CD14-positive monocyte (primary cell): ENCODE measurements around the gene GRIK2. TPM values are rescaled to one million over a fixed set of nuclear protein-coding genes. Genes with fewer than 3 reads are reported as not detected.

Experiments
- DNase-seq, 3 donors: peaks; one replicate each; pipeline ENCODE4 v3.0.0-alpha.2; 2011 to 2022
- H2AFZ ChIP-seq: 2 replicates; pipeline ENCODE4 v1.6.0; 2012; ENCODE audit warnings: mild to moderate bottlenecking, low read depth, low read length, inconsistent platforms; ENCODE audit not compliant: insufficient read depth, poor library complexity, severe bottlenecking
- H3K27ac ChIP-seq, 2 donors: 1 replicate in 1 of 2; 2 replicates in 1 of 2; pipeline ENCODE4 v1.5.1; 2012 to 2013; ENCODE audit warnings: low read length in 2 of 2, control low read depth in 1 of 2, inconsistent platforms in 1 of 2, low read depth in 1 of 2, mild to moderate bottlenecking in 1 of 2
- H3K27me3 ChIP-seq, 2 donors: one replicate each; pipeline versions ENCODE4 v1.6.0 to v1.6.1; 2011 to 2013; ENCODE audit warnings: low read length in 2 of 2; ENCODE audit not compliant: control insufficient read depth in 2 of 2, insufficient read depth in 2 of 2
- H3K36me3 ChIP-seq, 2 donors: replicated peaks in 1 of 2; 1 replicate in 1 of 2; 2 replicates in 1 of 2; pipeline versions ENCODE4 v1.5.1 to v1.6.1; 2012 to 2013; ENCODE audit warnings: low read length in 2 of 2, control low read depth in 1 of 2, inconsistent platforms in 1 of 2, mild to moderate bottlenecking in 1 of 2; ENCODE audit not compliant: insufficient read depth in 2 of 2, control insufficient read depth in 1 of 2
- H3K4me1 ChIP-seq, 2 donors: 1 replicate in 1 of 2; 2 replicates in 1 of 2; pipeline versions ENCODE4 v1.5.1 to v1.6.1; 2012 to 2013; ENCODE audit warnings: low read length in 2 of 2, control low read depth in 1 of 2, inconsistent platforms in 1 of 2, mild to moderate bottlenecking in 1 of 2, moderate library complexity in 1 of 2; ENCODE audit not compliant: insufficient read depth in 2 of 2, control insufficient read depth in 1 of 2
- H3K4me2 ChIP-seq: replicated peaks from 2 replicates; pipeline ENCODE3; 2012; ENCODE audit warnings: low read length, moderate library complexity, mild to moderate bottlenecking; ENCODE audit not compliant: poor library complexity, severe bottlenecking; ENCODE audit errors: extremely low read depth
- H3K4me3 ChIP-seq, 3 experiments: fragments of 200-600 bp in 1 of 3; sonication (generic) in 1 of 3; replicated peaks in 1 of 3; 1 replicate in 2 of 3; 2 replicates in 1 of 3; pipeline ENCODE4 v1.5.1; 2011 to 2013; ENCODE audit warnings: low read length in 3 of 3, mild to moderate bottlenecking in 3 of 3, control low read depth in 2 of 3, low read depth in 2 of 3, inconsistent platforms in 1 of 3, moderate library complexity in 1 of 3
- H3K79me2 ChIP-seq: 2 replicates; pipeline ENCODE4 v1.6.0; 2012; ENCODE audit warnings: mild to moderate bottlenecking, control low read depth, inconsistent platforms, low read length, moderate library complexity; ENCODE audit not compliant: insufficient read depth
- H3K9ac ChIP-seq: 2 replicates; pipeline ENCODE4 v1.6.0; 2017; ENCODE audit warnings: low read length, mild to moderate bottlenecking; ENCODE audit not compliant: insufficient read depth, poor library complexity, severe bottlenecking
- H3K9me3 ChIP-seq, 2 donors: replicated peaks in 1 of 2; 1 replicate in 1 of 2; 2 replicates in 1 of 2; pipeline versions ENCODE4 v1.5.1 to v1.6.1; 2012 to 2013; ENCODE audit warnings: low read length in 2 of 2, control low read depth in 1 of 2; ENCODE audit not compliant: control insufficient read depth in 1 of 2, insufficient read depth in 1 of 2
- H4K20me1 ChIP-seq: 2 replicates; pipeline ENCODE4 v1.6.0; 2012; ENCODE audit warnings: mild to moderate bottlenecking, low read length, control low read depth, moderate library complexity; ENCODE audit not compliant: insufficient read depth
- H3K27ac Mint-ChIP-seq, 7 donors: one replicate each; pipeline ENCODE4 v1.8.0; 2020; ENCODE audit warnings: mild to moderate bottlenecking in 7 of 7, mixed read lengths in 7 of 7, moderate library complexity in 6 of 7, inconsistent platforms in 2 of 7
- H3K27me3 Mint-ChIP-seq, 3 donors: one replicate each; pipeline ENCODE4 v1.8.0; 2021 to 2022; ENCODE audit warnings: low read depth in 3 of 3, mild to moderate bottlenecking in 3 of 3, mixed read lengths in 3 of 3, moderate library complexity in 3 of 3, inconsistent platforms in 1 of 3
- H3K36me3 Mint-ChIP-seq, 2 donors: one replicate each; pipeline ENCODE4 v1.8.0; 2020; ENCODE audit warnings: mixed read lengths in 2 of 2, inconsistent platforms in 1 of 2, mild to moderate bottlenecking in 1 of 2
- H3K4me1 Mint-ChIP-seq: one replicate; pipeline ENCODE4 v1.8.0; 2020; ENCODE audit warnings: mild to moderate bottlenecking, mixed read lengths
- H3K4me3 Mint-ChIP-seq, 2 donors: one replicate each; pipeline ENCODE4 v1.8.0; 2020; ENCODE audit warnings: mild to moderate bottlenecking in 2 of 2, mixed read lengths in 2 of 2, moderate library complexity in 1 of 2
- H3K9me3 Mint-ChIP-seq, 7 donors: one replicate each; pipeline ENCODE4 v1.8.0; 2020 to 2022; ENCODE audit warnings: mixed read lengths in 7 of 7, mild to moderate bottlenecking in 6 of 7, moderate library complexity in 6 of 7, inconsistent platforms in 2 of 7
- WGBS: methylation state at CpG from one replicate; pipeline ENCODE4 v1.1.5; 2013; ENCODE audit warnings: missing lambda C conversion rate; ENCODE audit not compliant: insufficient coverage; 5-methylcytosine and 5-hydroxymethylcytosine counted together
- intact Hi-C, 2 donors: fragments of 100-400 bp; cut with micrococcal nuclease; formaldehyde crosslinking; loops; one replicate each; pipeline versions ENCODE4 v1.15.0 to v1.15.1; 2023
- polyA plus RNA-seq, 3 donors: library from polyadenylated mRNA; depleted of rRNA in 1 of 3; unstranded in 2 of 3; stranded (reverse) in 1 of 3; fragments of 300-500 nt in 2 of 3; fragments of >200 nt in 1 of 3; fragmentation: Illumina TruSeq in 2 of 3; gene quantifications; 1 replicate in 2 of 3; 2 replicates in 1 of 3; pipeline ENCODE4 v1.2.3, GENCODE V29; 2012 to 2021
- TF ChIP-seq, protein P1 (sequence below): fragments of 200-600 bp; IDR thresholded peaks from one replicate; pipeline ENCODE4 v1.8.0; 2022; ENCODE audit warnings: antibody characterized with exemption, mild to moderate bottlenecking

GRIK2 gene
- polyA plus RNA-seq, 3 donors: not detected

DNA sequence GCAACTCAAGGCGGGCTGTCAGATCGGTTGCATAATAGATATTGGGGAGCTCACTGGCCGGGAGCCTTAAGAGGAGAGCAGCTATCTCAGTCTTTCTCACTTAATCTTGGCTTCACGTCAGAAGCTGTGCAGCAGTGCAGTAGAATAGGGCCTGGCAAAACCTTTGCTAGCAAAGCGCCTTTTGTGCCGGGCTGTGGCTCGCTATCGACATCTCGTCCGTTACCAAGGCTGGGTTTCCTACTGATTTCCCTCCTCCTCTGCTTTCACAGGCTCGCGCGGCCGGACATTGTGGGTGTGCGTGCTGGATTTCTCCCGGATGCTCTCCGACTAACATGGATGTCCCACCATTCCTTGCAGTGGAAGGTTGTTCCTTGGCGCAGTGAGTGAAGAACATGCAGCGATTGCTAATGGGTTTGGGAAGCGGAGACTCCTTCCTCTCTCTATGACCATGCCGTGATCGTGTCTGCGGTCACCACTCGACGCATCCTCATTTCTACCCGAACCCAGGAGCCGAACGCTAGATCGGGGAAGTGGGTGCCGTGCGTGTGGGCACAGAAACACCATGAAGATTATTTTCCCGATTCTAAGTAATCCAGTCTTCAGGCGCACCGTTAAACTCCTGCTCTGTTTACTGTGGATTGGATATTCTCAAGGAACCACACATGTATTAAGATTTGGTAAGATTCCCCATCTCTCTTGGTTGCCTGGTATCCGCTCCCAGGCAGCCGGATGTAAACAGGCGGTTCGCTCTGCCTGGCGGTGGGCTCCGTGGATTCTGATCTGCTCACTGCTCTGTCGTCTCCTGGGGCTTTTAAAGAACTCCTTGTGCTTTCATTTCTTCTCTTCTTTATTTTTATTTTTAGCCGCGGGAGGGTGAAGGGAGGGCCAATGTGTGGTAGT lies 5.5 kb downstream of the GRIK2 start:
- Mint-ChIP-seq H3K27ac (no peak overlapping the region), H3K4me1 (no peaks in the 10 kb centered on the region), H3K4me3 (peak overlapping the region in 1 of 2 donors; percentile 65), H3K36me3 (no peaks in the 10 kb centered on the region), H3K9me3 (peaks cover 2 to 22% (median 12%) of the 10 kb centered on the region in 7 donors), H3K27me3 (peaks cover 55 to 82% (median 66%) of the 10 kb centered on the region in 3 donors)
- TF ChIP-seq, protein P1, sequence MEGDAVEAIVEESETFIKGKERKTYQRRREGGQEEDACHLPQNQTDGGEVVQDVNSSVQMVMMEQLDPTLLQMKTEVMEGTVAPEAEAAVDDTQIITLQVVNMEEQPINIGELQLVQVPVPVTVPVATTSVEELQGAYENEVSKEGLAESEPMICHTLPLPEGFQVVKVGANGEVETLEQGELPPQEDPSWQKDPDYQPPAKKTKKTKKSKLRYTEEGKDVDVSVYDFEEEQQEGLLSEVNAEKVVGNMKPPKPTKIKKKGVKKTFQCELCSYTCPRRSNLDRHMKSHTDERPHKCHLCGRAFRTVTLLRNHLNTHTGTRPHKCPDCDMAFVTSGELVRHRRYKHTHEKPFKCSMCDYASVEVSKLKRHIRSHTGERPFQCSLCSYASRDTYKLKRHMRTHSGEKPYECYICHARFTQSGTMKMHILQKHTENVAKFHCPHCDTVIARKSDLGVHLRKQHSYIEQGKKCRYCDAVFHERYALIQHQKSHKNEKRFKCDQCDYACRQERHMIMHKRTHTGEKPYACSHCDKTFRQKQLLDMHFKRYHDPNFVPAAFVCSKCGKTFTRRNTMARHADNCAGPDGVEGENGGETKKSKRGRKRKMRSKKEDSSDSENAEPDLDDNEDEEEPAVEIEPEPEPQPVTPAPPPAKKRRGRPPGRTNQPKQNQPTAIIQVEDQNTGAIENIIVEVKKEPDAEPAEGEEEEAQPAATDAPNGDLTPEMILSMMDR: no peak
- DNase-seq: no peak
- no peaks in the 10 kb centered on the region for H3K4me1 ChIP-seq
- 5% methylated on average over 28 of the region's 43 CpGs for WGBS
- H3K36me3 ChIP-seq: no peaks in the 10 kb centered on the region
- H4K20me1 ChIP-seq: no peaks in the 10 kb centered on the region
- intact Hi-C loops: no loop called here
- H3K27ac ChIP-seq: no peak overlapping the region
- no peak overlapping the region for H3K4me3 ChIP-seq
- no peak overlapping the region for H3K9ac ChIP-seq
- no peak overlapping the region for H2AFZ ChIP-seq
- no peaks in the 10 kb centered on the region for H3K79me2 ChIP-seq
- H3K27me3 ChIP-seq: peaks cover 56 to 85% of the 10 kb centered on the region in 2 donors
- peaks cover 16 to 29% of the 10 kb centered on the region in 2 donors for H3K9me3 ChIP-seq
- H3K4me2 ChIP-seq: no peak overlapping the region

DNA sequence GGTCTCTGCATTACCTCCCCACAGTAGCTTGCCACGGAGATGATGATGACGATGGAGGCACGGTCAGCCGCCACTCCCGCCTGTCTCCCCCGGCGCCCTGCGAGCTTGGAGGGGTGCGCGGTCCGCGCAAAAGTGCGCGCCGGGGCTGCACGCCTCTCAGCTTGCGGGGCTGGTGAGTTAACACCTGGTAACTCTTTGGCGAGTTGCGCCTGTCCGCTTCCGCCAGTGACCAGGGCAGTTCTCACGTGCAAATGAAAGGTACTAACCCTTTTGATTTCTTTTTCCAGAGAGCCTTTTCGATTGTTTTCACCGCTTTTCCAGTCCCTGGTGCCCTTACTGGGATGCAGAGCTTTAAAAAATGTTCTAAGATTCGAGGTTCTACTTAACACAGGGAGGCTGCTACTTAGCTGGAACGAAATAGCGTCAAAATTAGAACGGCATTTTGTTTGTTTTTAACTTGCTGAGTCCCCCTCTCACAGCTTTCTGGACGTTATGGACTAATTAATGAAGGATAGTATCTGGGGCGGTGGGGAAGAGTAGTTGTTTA lies 6.2 kb downstream of the GRIK2 start:
- Histone ChIP-seq H3K27me3 (peaks cover 49 to 85% of the 10 kb centered on the region in 2 donors), H3K36me3 (no peaks in the 10 kb centered on the region), H3K27ac (no peak overlapping the region), H3K4me3 (no peak overlapping the region), H3K4me1 (no peaks in the 10 kb centered on the region), H3K79me2 (no peaks in the 10 kb centered on the region), H2AFZ (no peak overlapping the region), H3K9ac (no peak overlapping the region), H4K20me1 (no peaks in the 10 kb centered on the region), H3K4me2 (no peak overlapping the region), H3K9me3 (peaks cover 16 to 29% of the 10 kb centered on the region in 2 donors)
- Mint-ChIP-seq H3K27ac (no peak overlapping the region), H3K27me3 (peaks cover 47 to 76% (median 61%) of the 10 kb centered on the region in 3 donors), H3K9me3 (peaks cover 2 to 22% (median 12%) of the 10 kb centered on the region in 7 donors), H3K4me1 (no peaks in the 10 kb centered on the region), H3K36me3 (no peaks in the 10 kb centered on the region), H3K4me3 (peak overlapping the region in 1 of 2 donors; percentile 65)
- no peak for DNase-seq
- intact Hi-C loops: no loop called here
- 3% methylated on average over 30 of the region's 30 CpGs for WGBS
- TF ChIP-seq, protein P1: no peak
